IPS-18c (cell line): ENCODE results near the gene STRIP2.
"Not testable (repeated sequence)": the region's sequence is repeated elsewhere in the genome, so short reads cannot be mapped to it uniquely, and the experiment has no call there.

Experiments used
- H3K4me3 ChIP-seq: 2 replicates; pipeline ENCODE4 v1.7.0; 2013; ENCODE audit warnings: low read depth, mild to moderate bottlenecking, low read length, moderate library complexity; ENCODE audit not compliant: insufficient read depth
- H3K9me3 ChIP-seq: one replicate; pipeline ENCODE4 v1.6.1; 2013; ENCODE audit warnings: mild to moderate bottlenecking, low read length, moderate library complexity; ENCODE audit not compliant: control insufficient read depth, insufficient read depth

The STRIP2 gene

GRCh38 chr7:129501760-129502707, 67.8 kb downstream of the STRIP2 start, which contains the start of gene SMKR1:
Gene SMKR1, plus strand, starts transcription at chr7:129502531. Its CDS starts 294 bp downstream, at chr7:129502825.
- Histone ChIP-seq H3K4me3 (peak within 1 kb of the TSS; percentile 68), H3K9me3 (no peaks in the 10 kb centered on the region)

- no peaks in the 10 kb centered on the region for H3K9me3 ChIP-seq
- H3K4me3 ChIP-seq, result peak overlapping the region; percentile 68
Observed at GRCh38 chr7:129502708-129503685, 68.8 kb downstream of the STRIP2 start.

- Histone ChIP-seq H3K9me3 (no peaks in the 10 kb centered on the region), H3K4me3 (no peak overlapping the region)
Observed at GRCh38 chr7:129503725-129504124, 69.5 kb downstream of the STRIP2 start.

- H3K4me3 ChIP-seq, result no peak overlapping the region
- no peaks in the 10 kb centered on the region for H3K9me3 ChIP-seq
Observed at GRCh38 chr7:129512192-129512591, 78.0 kb downstream of the STRIP2 start.

GRCh38 chr7:129513546-129513945, 79.3 kb downstream of the STRIP2 start:
- Histone ChIP-seq H3K4me3 (no peak overlapping the region), H3K9me3 (no peaks in the 10 kb centered on the region)

GRCh38 chr7:129514683-129515082, 80.5 kb downstream of the STRIP2 start:
- Histone ChIP-seq H3K9me3 (no peaks in the 10 kb centered on the region), H3K4me3 (no peak overlapping the region)

GRCh38 chr7:129515381-129515780, 81.1 kb downstream of the STRIP2 start:
- H3K9me3 ChIP-seq, result no peaks in the 10 kb centered on the region
- H3K4me3 ChIP-seq, result no peak overlapping the region

- Histone ChIP-seq H3K4me3 (no peak overlapping the region), H3K9me3 (no peaks in the 10 kb centered on the region)
Observed at GRCh38 chr7:129517931-129518330, 83.7 kb downstream of the STRIP2 start.

GRCh38 chr7:129519464-129519863, 85.2 kb downstream of the STRIP2 start:
- H3K9me3 ChIP-seq, result no peaks in the 10 kb centered on the region
- no peak overlapping the region for H3K4me3 ChIP-seq

- Histone ChIP-seq H3K9me3 (no peaks in the 10 kb centered on the region), H3K4me3 (no peak overlapping the region)
Observed at GRCh38 chr7:129522088-129522970, 88.1 kb downstream of the STRIP2 start.

GRCh38 chr7:129522971-129523340, 88.7 kb downstream of the STRIP2 start:
- no peak overlapping the region for H3K4me3 ChIP-seq
- no peaks in the 10 kb centered on the region for H3K9me3 ChIP-seq

- H3K9me3 ChIP-seq, result no peaks in the 10 kb centered on the region
- H3K4me3 ChIP-seq, result no peak overlapping the region
Observed at GRCh38 chr7:129523924-129524323, 89.7 kb downstream of the STRIP2 start.

- H3K9me3 ChIP-seq, H3K4me3 ChIP-seq: not testable (repeated sequence)
Observed at GRCh38 chr7:129524405-129524804, 90.2 kb downstream of the STRIP2 start.

- no peak overlapping the region for H3K4me3 ChIP-seq
- H3K9me3 ChIP-seq, result no peaks in the 10 kb centered on the region
Observed at GRCh38 chr7:129525225-129525862, 91.1 kb downstream of the STRIP2 start.

- no peaks in the 10 kb centered on the region for H3K9me3 ChIP-seq
- no peak overlapping the region for H3K4me3 ChIP-seq
Observed at GRCh38 chr7:129529643-129530042, 95.4 kb downstream of the STRIP2 start.

- Histone ChIP-seq H3K4me3 (no peak overlapping the region), H3K9me3 (no peaks in the 10 kb centered on the region)
Observed at GRCh38 chr7:129530795-129531391, 96.7 kb downstream of the STRIP2 start.
